ENCODE results near the gene VPS13C. TPM values are rescaled to one million over a fixed set of nuclear protein-coding genes. Genes with fewer than 3 reads are reported as not detected.

Gene VPS13C
- total RNA-seq, 1 donor from 2014 or later, result 35.0 TPM

DNA sequence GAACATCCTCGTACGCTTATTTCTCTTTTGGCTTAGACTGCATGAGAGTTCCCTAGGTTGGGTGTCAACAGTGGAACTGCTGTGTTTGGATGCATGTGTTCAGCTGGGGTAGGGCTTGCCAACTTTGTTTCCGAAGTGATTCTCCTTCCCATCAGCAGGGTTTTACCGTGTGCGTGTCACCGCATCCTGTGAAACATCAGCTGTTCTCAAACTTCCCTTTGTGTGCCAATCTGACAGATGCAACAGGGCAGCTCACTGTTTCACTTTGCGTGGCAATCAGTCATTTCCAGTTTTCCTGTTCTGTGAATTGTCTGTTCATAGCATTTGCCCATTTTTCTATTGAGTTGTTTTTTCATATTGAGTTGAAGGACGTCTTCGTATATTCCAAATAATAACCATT lies 218.8 kb downstream of the VPS13C start:
- DNase-seq (ENCODE audit: low read depth), result no peak
- FAIRE-seq, result no peak
- H3K4me3 ChIP-seq (ENCODE audit: low read depth, low read length), result no peak overlapping the region
- no peaks in the 10 kb centered on the region for H3K36me3 ChIP-seq (ENCODE audit: control insufficient read depth, insufficient read depth, low read length)
- no peak for TF ChIP-seq CTCF (IDR thresholded peaks at IDR 0.05; ENCODE audit: insufficient read depth, low read length, severe bottlenecking)
- no peaks in the 10 kb centered on the region for H3K27me3 ChIP-seq (ENCODE audit: control insufficient read depth, insufficient read depth, low read length)

GRCh38 chr15:61840090-61840489 lies 220.2 kb downstream of the VPS13C start:
- TF ChIP-seq CTCF (IDR thresholded peaks at IDR 0.05; ENCODE audit: insufficient read depth, low read length, severe bottlenecking), result no peak
- FAIRE-seq (no peak), DNase-seq (ENCODE audit: low read depth) (no peak)
- Histone ChIP-seq H3K27me3 (ENCODE audit: control insufficient read depth, insufficient read depth, low read length) (no peaks in the 10 kb centered on the region), H3K4me3 (ENCODE audit: low read depth, low read length) (no peak overlapping the region), H3K36me3 (ENCODE audit: control insufficient read depth, insufficient read depth, low read length) (no peaks in the 10 kb centered on the region)

GRCh38 chr15:61839546-61839945 lies 220.7 kb downstream of the VPS13C start:
- no peak for TF ChIP-seq CTCF (IDR thresholded peaks at IDR 0.05; ENCODE audit: insufficient read depth, low read length, severe bottlenecking)
- Histone ChIP-seq H3K36me3 (ENCODE audit: control insufficient read depth, insufficient read depth, low read length) (no peaks in the 10 kb centered on the region), H3K27me3 (ENCODE audit: control insufficient read depth, insufficient read depth, low read length) (no peaks in the 10 kb centered on the region), H3K4me3 (ENCODE audit: low read depth, low read length) (no peak overlapping the region)
- FAIRE-seq (no peak), DNase-seq (ENCODE audit: low read depth) (no peak)

DNA sequence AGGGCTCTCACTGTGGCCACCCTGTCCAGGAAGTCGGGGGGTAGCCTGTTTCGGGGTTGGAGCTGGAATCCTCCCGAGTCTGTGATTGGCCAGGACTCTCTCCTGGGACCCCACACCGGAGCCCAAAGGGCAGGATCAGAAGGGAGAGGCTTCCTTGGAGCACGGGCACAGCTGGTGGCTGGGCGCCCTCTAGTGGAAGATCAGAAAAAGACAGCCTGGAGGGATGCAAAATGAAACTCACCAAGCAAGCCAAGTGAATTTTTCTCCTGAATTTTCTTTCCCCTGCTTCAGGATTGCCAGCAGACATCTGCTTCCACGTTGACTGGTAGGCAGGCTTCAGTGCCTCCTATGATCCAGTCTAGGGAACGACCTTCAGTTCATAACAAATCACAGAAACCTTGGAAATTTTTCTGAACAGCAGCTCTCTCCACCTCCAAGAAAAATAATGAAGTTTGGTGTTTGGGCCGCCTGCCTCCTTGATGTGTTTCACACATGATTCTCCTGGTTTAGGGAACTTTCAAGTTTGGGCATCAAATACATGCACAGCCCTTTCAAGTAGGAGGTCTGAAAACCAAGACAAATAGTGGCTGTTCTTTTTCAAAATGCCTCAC lies 224.6 kb downstream of the VPS13C start:
- no peaks in the 10 kb centered on the region for H3K27me3 ChIP-seq (ENCODE audit: control insufficient read depth, insufficient read depth, low read length)
- FAIRE-seq, result no peak
- peak; percentile 96 for TF ChIP-seq CTCF (IDR thresholded peaks at IDR 0.05; ENCODE audit: insufficient read depth, low read length, severe bottlenecking)
- DNase-seq (ENCODE audit: low read depth), result peak; percentile 25
- H3K4me3 ChIP-seq (ENCODE audit: low read depth, low read length), result no peak overlapping the region
- no peaks in the 10 kb centered on the region for H3K36me3 ChIP-seq (ENCODE audit: control insufficient read depth, insufficient read depth, low read length)

DNA sequence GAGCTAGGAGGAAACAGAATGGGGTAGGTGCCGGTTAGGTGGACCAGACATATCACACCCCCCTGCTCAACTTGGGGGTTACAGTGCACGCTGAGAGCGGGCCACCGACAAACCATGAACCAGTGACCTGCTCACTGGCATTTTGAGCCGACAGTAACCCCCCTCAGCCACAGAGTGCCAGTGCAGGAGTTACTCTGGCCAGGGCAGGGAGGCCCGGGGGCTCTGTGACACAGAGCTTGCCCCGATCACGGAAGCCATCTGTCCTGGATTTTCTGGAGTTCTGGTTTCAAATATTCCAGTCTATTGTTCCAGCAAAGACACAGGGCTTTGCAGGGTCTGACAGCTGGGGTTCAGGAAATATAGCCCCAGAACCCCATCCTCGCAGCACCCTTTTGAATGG lies 225.2 kb downstream of the VPS13C start:
- DNase-seq (ENCODE audit: low read depth) (no peak), FAIRE-seq (no peak)
- H3K36me3 ChIP-seq (ENCODE audit: control insufficient read depth, insufficient read depth, low read length), result no peaks in the 10 kb centered on the region
- TF ChIP-seq CTCF (IDR thresholded peaks at IDR 0.05; ENCODE audit: insufficient read depth, low read length, severe bottlenecking), result no peak
- H3K4me3 ChIP-seq (ENCODE audit: low read depth, low read length), result no peak overlapping the region
- no peaks in the 10 kb centered on the region for H3K27me3 ChIP-seq (ENCODE audit: control insufficient read depth, insufficient read depth, low read length)

- FAIRE-seq (peak; percentile 75), DNase-seq (ENCODE audit: low read depth) (peak; percentile 51)
- Histone ChIP-seq H3K36me3 (ENCODE audit: control insufficient read depth, insufficient read depth, low read length) (no peaks in the 10 kb centered on the region), H3K27me3 (ENCODE audit: control insufficient read depth, insufficient read depth, low read length) (no peaks in the 10 kb centered on the region), H3K4me3 (ENCODE audit: low read depth, low read length) (no peak overlapping the region)
- peak; percentile 96 for TF ChIP-seq CTCF (IDR thresholded peaks at IDR 0.05; ENCODE audit: insufficient read depth, low read length, severe bottlenecking)
Measured at GRCh38 chr15:61834076-61834697, 226.1 kb downstream of the VPS13C start.

All from bronchial epithelial cell (primary cell).